GM21515 (cell line): Measurements from ENCODE around the gene IVD.
"Not testable (repeated sequence)": the region's sequence is repeated elsewhere in the genome, so short reads cannot be mapped to it uniquely, and the experiment has no call there.

Source experiments
- ATAC-seq: cut with Tn5 transposase; IDR thresholded peaks from one replicate; pipeline ENCODE4 v1.9.1; 2021; ENCODE audit not compliant: unreplicated experiment

The IVD gene

GRCh38 chr15:40437752-40438687 lies 32.4 kb downstream of the IVD start:
- no peak for ATAC-seq

DNA sequence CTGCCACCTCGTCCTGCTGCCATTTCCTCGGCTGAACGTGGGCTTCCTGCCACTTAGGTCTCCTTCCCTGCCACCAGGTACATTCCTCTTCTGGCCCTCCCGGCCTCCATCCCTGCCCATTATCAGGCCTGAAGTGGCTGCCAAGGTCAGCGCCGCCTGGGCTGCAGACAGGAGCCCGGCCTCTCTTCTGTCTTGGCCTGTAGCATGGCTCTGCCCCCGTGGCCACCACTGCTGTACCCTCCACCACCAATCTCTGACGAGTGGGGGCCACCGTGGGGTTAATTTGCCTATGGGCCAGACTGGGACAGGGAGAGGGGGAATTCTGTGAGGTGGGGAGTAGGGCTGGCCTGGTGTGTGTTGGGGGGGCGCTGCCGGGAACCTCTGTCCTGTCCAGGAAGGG lies 33.1 kb downstream of the IVD start:
- ATAC-seq: no peak

DNA sequence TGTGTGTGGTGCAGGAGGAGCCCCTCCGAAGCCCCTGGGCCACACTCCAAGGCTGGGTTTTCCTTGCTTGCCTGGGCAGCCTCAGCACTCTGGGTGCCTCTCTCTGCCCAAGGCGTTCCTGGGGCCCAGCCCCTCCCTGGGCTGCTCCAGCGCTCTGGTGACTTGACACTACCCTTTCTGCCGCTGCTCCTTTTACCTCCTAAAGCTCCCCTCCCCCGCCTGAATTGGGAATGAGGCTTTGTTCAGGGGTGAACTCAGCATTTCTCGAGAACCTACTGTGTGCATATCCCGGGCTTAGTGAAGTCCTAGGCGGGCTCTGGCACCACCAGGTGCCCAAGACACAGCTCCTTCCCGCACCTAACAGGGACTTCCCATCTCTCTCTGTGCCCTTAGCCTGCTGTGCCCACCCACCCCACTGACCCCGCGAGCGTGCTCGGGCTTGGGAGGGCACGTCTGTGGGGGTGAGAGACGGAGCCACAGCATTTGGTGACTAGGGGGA lies 33.9 kb downstream of the IVD start:
- no peak for ATAC-seq

DNA sequence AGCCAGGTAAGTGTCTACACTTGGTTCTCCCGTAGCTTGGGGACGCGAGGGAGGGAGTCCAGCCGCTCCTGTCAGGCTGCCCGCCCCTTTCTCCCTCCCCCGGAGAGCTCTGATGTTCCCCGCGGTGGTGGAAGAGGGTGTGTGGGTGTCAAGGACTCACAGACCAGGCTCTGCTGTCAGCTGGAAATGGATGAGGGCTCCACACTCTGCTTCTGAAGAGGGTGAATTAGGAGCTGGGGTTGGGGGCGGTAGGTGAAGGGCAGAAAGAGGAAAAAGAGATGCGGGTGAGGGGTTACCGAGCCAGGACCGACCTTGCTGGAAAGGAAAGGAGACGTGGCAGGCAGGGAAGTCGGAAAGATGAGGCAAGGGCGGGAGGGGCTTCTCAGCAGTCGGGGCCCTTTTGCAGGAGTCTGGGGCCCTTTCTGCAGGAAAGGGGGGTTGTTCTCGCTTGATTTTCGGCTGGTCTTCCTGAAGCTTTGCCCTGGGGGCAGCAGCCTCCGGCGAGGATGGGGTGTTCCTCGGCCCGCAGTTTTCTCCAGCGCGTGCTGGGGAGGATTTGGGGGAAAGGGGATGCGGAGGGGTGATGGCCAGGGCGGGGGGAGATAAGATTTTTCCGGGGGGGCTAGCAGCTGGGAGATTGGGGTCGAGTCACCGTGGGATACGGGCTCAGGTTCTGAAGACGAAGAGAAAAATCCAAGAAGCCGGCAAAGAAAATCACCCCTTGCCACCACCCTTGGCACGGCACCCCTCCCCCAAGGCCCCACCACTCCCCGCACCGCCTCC lies 34.6 kb downstream of the IVD start:
- ATAC-seq: no peak

- peak; percentile 89 for ATAC-seq
Measured at GRCh38 chr15:40440743-40441564, 35.4 kb downstream of the IVD start, which contains the start of gene BAHD1. TSS of gene BAHD1 (plus strand) at chr15:40440953. CDS start at chr15:40458465, 17,512 bp downstream.

DNA sequence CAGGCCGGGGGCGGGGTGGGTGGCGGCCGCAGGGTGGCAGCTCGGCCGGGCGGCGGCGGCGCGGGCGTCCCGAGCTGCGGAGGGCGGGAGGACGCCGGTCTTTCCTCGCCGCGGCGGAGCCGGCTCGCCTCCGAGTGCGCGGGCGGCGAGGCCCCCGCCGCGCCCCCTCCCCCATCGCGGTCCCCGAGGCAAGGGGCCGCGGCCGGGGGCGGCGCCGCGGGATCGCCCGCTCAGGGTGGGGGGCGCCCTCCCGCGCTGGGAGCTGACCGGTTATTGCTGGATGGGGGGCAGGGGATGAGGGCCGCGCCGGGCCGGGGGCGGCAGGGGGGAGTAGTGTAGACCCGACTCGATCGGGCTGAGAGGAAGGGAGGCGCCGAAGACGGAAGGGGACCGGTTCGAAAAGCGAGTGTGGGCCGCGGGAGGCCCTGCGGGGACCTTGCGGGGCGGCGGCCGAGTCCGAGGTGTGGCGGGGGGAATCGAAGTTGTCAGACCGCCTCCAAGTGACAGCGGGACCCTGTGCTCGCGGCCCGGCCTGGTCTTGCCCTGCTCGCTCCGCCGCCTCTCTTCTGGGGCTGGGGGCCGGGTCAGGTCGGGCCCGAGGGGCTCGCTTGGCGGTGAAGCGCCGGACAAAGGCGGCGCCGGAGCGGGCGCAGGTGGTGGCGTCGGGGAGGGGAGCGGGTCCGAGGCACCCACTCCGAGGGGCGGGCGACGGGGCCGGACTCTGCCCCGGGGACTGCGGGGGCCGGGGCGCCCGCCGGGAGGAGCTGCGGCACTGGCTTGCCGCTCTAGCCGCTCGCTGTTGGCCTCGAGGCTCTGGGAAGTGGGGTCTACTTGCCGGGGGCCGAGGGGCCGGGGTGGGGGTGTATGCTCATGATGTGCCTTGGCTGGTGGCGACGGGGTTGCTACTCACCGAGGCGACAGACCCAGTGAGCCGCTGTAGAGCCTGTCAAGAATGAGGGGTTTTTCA lies 36.3 kb downstream of the IVD start:
- ATAC-seq: no peak

GRCh38 chr15:40443255-40443654 lies 37.7 kb downstream of the IVD start:
- no peak for ATAC-seq

DNA sequence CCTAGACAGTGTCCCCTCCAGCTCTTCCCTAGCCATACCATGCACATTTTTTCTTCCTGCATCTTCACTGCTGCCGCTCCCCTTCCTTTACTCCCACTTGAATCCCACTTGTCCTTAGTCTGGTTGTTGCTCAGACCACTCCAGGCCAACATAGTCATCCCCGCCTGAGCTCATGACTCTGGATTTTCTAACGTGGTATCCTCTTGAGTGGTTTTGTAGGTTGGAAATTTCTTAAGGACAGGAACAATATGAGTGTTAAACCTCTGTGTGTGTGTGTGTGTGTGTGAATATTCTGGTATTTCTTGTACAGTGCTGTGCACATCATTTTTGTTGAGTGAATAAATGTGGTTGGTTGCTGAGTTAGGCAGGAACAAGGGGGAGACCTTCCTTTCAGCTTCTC lies 38.3 kb downstream of the IVD start:
- ATAC-seq: no peak

GRCh38 chr15:40444736-40445135 lies 39.1 kb downstream of the IVD start:
- ATAC-seq: no peak

DNA sequence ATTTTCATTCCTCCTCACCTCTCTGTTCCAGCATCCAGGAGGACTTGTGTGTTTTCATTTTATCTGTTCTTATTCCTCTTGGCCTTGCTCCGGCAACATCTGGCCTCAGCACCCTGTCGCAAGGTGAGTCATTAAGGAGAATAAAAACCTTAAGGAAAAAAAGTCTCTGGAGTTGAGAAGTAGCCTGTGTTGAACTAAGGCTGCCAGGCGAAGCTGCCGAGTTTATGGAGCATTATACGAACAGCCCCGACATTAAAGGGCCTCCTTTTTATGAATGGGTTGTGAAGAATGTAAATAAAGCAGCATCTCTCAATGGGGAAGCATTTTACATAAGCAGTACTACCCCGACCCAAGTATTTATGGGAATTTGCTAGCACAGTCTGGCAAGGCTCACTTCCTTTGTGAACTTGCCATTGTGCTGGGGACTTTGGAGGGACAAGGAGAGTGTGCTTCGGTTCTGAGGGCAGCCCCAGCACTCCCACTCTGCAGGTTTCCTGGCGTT lies 39.9 kb downstream of the IVD start:
- ATAC-seq: no peak

- no peak for ATAC-seq
Measured at GRCh38 chr15:40446144-40446543, 40.5 kb downstream of the IVD start.

- ATAC-seq: no peak
Measured at GRCh38 chr15:40448354-40448753, 42.8 kb downstream of the IVD start.

GRCh38 chr15:40449275-40449674 lies 43.7 kb downstream of the IVD start:
- ATAC-seq: no peak

- no peak for ATAC-seq
Measured at GRCh38 chr15:40450047-40450446, 44.5 kb downstream of the IVD start.

DNA sequence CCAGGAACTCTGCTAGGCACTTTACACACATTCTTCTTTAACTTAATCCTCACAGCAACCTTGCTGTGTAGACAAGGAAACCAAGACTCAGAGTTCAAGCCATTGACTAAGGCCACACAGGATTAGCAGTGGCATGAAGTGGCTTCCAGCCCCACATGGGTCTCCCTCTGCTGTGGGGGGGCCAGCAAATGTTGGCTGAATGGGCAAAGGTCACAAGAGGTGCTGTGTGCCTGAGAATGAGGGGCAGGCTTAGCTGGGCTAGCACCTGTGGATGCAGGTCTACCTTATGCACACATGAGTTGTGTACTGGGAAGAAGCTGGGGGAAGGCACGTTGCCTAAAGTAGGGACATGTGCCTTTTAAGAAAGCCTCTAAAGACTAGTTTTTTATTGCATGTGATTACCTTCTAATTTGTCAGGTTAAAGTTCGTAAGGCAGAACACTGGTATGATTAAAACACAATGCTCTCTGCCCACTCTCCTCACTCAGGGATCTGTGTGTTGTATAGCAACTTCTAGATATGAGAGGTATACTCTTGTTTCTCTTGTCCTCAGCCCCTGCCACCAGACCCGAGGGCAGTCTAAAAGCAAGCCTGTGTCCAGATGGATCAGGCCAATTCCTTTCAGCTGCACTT lies 46.0 kb downstream of the IVD start:
- ATAC-seq: no peak

DNA sequence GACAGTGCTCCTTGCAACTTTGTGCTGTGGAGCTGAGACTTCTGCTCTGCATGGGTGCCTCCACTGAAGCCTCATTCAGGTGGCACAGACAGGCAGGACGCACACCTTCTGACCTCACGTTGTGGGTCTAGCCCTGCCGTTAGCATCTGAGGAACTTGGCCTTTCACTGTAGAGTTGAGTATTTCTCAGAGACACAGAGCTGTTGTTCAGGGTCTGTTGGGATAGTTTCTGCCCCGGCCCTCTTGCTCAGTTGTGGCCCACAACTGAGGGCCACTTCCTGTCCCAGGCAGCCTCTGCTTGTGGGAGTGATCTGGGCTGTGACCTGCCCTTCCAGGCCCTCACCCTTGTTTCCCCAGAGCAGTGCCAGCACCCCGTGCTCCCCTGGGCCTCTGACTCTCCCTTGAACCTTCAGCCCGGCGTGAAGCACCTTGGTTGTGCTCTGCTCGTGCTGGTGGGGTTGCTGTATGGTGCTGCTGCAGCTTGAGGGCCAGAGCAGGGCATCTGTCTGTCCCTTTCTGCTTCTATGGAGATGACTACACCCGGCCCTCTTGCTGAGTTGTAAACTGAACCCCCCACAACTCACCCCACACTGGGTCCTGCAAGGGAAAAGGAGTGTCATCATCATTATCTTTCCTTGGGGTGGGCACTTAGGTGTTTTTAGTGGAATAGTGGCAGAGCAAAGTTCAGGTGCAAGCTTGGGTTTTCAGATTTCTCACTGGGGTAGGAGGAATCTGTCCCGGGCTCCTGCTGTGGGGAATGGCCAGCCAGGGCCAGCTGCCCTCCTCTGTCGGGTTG lies 46.9 kb downstream of the IVD start:
- no peak for ATAC-seq

DNA sequence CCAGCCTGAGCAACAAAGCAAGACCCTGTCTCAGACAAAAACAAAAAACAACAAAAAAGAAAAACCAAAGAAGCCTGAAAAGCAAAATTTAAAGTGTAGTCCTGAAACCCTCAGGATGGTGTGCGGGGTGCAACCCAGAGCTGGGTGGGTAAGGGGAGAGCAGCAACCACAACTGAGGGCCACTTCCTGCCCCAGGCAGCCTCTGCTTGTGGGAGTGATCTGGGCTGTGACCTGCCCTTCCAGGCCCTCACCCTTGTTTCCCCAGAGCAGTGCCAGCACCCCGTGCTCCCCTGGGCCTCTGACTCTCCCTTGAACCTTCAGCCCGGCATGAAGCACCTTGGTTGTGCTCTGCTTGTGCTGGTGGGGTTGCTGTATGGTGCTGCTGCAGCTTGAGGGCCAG lies 48.3 kb downstream of the IVD start:
- not testable (repeated sequence) for ATAC-seq

DNA sequence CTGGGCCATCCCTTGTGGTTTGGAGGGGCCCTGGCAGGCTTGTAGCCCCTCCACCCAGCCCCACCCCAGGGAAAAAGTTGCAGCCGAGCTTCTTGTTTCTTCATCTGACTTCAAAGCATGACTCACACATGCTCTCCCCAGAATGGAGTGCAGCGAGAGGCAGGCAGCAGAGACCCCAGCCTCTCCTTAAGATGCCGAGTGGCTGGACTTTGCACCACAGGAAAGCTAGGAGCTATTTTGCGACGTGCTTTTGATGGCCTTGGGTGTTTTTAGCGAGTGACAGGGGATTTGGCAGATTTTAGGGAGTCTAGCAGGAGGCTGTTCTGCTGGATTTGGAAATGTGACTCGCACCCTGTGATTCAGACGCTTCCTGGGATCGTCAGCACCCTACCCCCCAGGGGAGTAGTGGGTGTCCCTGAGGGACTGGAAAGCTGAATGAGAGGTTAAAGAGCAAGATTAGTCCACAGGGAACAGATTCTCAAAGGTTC lies 49.4 kb downstream of the IVD start:
- no peak for ATAC-seq
